Activated CD4-positive, alpha-beta T cell treated with anti-CD3 and anti-CD28 coated beads, Interleukin-2, amount 50 U/mL, for 1 hour (primary cell): Measurements from ENCODE around the gene CDH16.

Experiments
- DNase-seq: peaks from one replicate; pipeline ENCODE4 v3.0.0-alpha.2; 2020

Gene CDH16

DNA sequence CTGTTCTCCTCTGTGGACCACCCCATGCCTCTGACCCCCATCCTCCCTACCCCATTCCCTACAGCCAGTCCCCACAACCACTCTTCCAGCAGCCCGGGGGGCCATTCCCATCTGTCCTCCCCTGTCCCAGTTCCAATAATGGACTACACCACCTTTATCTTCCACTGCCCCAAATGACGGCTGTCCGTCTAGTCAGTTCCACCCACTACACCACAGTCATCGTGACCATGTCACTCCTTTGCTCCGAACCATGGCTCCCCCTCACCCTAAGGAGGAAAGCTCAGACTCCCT is 23.1 kb downstream of the CDH16 start:
- no peak for DNase-seq

DNA sequence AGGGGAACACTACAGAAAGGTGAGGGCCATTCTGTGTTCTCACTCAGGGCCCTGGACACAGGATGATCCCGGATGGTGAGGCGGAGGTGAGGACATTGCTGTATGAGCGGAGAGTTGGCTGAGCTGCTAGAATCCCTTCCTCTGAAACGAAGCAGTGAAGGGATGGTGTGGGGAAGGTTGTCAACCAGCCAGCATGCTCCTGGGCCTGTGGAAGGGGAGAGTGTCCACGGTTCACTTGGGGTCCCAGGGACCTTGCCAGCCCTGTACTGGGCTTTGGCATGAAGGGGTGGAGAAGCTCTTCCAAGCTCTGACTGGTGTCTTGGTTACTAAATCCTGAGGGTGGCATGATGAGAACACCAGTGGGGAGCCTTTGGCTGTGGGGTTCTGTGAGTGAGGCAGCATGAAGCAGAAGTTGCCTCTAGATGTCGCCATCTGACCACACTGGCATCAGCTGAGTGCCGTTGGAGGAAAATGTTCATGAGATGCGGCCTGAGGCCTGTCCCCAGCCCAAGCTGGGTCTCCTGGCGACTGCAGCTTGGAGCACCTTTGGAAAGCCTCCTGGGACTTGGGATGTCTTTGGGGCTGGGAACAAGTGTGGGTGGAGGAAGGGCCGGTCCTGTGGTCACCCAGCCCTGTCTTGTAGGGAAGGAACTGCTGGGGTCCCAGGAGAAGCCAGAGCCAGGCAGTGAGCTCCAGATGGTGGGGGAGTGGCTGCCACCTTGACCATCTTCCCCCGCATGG is 23.6 kb downstream of the CDH16 start:
- DNase-seq: peak; percentile 59

DNA sequence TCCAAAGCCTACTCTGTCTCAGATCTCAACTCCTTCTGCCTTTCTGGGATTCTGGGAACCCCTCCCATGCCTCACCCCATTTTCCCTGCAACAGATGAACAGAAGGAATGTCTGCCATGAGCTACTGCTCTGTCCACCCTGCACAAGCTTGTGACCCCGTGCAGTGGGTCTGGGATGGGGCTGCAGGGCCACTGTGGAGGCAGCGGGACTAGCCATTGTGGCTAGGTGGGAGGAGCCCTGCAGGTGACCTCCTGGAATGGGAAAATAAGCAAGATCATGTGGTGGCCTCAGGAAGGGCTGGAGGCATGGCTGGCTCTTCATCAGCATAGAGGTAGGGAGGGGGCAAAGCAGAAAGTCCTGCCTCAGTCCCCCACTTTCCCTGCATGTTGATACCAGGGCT is 24.6 kb downstream of the CDH16 start:
- no peak for DNase-seq

DNA sequence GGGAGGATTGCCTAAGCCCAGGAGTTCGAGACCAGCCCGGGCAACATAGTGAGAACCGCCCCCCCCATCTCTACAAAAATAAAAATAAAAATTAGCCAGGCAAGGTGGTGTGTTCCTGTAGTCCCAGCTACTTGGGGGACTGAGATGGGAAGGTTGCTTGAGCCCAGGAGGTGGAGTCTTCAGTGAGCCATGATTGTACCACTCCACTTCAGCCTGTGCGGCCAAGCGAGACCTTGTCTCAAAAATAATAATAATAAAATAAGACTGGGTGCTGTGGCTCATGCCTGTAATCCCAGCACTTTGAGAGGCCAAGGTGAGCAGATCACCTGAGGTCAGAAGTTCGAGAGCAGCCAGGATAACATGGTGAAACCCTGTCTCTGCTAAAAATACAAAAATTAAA is 26.9 kb downstream of the CDH16 start:
- no peak for DNase-seq

DNA sequence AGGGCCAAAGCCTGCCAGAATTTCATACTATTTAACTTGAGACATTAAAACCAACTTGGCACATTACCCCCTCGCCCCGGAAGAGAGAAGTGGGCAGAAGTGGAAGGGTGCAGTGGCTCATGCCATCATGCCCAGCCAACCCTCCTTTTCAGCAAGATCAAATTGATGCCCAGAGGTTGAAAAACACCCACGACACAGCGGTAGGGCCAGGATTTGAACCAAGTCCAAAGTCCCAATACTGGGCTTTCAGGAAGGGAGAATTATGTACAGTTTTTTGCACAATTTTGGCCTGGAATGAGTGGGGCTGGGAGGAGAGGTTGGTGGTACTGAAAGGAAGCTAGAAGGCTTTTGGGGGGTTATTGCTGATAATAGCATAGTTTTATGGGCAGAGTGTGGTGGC is 27.3 kb downstream of the CDH16 start:
- no peak for DNase-seq

DNA sequence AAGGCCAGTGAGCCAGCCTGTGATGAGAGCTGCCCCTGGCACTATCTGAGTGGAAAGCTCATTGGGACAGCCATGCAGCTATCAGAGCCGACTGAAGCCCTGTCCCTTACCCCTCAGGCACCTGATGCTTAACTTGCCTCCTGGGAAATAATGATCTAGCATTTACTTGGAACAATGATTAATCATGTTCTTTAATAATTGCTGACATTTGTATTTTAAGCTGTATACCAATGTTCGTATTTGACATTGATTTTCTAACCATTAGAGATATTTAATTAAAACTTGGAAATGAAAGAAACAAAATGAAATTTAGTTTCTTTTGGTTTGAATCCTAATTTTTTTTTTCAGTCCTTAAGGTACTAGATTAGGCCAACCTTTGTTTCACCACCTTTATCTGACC is 27.9 kb downstream of the CDH16 start:
- DNase-seq: no peak

DNA sequence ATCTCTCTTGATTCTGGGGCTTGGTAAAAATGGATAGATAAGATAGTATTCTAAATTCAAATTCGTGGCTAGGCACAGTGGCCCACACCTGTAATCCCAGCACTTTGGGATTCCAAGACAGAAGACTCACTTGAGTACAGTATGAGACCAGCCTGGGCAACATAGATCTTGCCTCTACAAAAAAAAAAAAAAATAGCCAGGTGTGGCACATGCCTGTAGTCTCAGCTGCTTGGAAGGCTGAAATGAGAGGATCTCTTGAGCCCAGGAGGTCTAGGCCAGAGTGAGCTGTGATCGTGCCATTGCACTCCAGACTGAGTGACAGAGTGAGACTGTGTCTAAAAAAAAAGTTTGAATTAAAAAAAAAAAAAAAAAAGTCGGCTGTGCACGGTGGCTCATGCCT is 29.1 kb downstream of the CDH16 start:
- no peak for DNase-seq

DNA sequence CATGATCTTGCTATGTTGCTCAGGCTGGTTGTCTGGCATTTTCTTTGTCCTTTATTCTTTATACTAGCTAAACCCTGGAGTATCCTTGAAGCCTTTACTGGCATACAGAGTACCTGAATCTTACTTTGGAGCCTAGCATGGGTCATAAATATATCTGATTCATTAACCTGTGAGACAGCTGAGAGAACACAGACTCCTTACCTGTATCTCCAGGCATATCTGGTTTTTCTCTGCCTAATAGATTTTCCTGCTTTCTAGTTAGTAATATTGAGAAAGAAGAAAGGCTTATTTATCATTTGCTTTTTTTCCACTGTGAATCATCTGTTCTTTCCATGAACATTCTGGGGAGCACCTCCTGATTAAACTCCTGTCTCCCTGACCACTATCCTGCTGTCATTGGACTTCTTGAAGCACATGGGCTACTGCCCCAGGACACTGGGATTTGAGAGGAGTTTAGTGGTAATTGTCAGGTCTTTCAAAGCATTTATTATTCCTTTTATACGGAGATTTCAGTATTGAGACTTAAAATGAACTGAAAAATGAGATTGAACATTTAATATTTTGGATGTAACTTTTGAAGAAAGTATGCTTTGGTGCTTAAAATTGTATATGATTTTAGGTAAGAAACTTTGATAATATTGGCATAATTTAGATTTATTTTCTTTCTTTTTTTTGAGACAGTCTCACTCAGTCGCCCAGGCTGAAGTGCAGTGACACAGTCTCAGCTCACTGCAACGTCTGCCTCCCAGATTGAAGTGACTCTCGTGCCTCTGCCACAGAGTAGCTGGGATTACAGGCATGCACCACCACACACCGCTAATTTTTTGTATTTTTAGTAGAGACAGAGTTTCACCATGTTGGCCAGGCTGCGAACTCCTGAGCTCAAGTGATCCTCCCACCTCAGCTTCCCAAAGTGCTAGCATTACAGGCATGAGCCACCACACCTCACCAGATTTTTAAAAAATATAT is 29.8 kb downstream of the CDH16 start:
- DNase-seq: no peak

DNA sequence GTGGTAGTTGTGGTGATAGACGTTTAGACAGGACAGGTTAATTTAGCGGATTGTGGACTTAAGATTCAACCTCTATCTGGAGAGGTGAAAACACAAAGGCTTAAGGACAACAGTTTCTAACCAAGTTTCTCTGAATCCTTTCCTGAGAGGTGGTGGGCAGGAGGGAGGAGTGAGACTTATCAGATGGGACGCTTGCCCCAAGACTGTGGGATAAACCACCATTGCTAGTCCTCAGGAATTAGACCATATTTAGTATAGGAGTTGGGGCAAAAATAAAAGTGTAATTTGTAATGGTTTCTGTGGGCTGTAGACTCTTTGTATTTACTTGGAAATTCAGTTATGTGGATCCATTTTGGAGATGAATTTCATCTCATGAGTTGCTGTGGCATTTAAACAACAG is 31.8 kb downstream of the CDH16 start:
- DNase-seq: no peak

DNA sequence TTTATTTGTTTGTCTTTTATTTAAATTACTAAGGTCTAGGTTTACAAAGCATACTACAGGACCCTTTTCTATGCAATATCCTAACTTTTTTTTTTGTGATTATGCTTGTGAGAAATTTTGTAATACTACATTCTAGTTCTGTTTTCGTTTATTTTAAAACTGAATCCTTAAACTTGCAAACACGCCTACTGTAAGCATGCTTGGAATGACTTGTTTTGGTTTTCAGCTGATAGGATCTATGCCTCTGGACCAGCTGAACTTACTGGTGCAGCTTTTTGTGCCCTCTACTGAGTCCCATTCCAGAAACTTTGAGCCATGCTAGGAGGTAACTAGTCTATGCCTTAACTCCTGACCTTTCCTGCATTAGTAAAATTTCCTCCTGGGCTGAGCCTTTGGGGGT is 32.4 kb downstream of the CDH16 start:
- DNase-seq: no peak

DNA sequence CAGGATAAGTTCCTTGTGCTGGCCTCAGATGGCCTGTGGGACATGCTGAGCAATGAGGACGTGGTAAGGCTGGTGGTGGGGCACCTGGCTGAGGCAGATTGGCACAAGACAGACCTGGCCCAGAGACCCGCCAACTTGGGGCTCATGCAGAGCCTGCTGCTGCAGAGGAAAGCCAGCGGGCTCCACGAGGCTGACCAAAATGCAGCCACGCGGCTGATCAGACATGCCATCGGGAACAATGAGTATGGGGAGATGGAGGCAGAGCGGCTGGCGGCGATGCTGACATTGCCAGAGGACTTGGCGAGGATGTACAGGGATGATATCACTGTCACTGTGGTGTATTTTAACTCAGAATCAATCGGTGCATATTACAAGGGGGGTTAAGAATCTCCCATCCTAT is 33.2 kb downstream of the CDH16 start:
- DNase-seq: no peak

DNA sequence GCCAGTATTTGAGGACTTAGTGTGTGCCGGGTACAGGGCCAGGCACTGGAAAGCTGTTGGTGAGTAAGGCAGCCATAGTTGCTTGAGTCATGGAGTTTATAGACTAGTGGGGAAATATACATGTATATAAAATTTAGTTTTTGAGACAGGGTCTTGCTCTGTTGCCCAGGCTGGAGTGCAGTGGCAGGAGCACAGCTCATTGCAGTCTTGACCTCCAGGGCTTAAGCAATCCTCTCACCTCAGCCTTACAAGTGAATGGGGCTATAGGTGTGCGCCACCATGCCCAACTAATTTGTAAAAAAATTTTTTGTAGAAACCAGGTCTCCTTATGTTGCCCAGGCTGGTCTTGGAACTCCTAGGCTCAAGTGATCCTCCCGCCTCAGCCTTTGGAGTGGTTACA is 36.0 kb downstream of the CDH16 start:
- no peak for DNase-seq

DNA sequence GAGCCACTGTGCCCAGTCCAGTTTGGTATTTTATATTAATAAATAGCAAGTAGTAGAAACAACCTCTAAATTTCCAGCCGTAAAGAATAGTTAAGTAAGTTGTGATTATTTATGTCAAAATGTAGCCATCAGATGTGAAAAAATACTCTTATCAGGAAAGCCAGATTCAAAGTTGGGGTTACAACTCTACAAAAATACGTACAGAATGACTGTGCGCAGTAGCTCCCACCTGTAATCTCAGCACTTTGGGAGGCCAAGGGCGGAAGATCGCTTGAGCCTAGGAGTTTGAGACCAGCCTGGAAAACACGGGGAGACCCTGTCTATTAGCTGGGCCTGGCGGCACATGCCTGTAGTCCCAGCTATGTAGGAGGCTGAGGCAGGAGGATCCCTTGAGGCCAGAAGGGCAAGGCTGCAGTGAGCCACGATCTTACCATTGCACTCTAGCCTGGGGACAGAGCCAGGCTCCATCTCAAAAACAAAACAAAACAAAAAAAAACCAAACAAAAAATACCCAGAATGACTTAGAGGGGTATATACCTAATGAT is 36.6 kb downstream of the CDH16 start:
- no peak for DNase-seq

DNA sequence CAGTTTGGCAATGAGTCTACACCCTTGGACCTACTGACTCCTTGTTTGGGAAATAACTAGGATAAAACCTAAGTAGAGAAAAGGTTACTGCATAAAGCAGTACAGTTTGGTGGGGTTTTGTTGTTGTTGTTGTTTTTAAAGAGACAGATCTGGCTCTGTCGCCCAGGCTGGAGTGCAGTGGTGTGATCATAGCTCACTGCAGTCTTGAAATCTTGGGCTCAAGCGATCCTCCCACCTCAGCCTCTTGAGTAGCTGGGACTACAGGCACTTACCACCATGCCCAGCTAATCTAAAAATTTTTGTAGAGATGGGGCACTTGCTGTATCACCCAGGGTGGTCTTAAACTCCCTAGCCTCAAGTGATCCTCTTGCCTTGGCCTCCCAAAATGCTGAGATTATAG is 37.1 kb downstream of the CDH16 start:
- no peak for DNase-seq

DNA sequence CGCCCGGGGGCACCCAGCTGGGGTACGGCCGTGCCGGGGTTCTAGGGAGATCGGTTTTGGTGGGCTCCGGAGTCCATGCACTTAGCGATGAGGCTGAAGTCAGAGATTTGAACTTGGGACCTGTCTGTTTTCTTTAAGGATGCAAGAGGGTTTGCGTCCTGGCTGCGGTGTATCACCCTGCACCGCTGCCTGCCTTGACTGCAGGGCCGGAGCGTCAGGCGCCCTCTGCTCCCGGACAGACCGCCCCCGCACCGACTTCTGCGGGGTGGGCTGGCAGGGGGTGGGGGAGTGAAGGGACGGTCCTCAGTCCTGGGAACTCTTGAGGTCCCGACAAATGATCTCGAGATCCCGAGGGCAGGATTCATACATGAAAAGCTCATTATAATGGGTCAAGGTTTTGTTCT is 37.7 kb downstream of the CDH16 start:
- no peak for DNase-seq

DNA sequence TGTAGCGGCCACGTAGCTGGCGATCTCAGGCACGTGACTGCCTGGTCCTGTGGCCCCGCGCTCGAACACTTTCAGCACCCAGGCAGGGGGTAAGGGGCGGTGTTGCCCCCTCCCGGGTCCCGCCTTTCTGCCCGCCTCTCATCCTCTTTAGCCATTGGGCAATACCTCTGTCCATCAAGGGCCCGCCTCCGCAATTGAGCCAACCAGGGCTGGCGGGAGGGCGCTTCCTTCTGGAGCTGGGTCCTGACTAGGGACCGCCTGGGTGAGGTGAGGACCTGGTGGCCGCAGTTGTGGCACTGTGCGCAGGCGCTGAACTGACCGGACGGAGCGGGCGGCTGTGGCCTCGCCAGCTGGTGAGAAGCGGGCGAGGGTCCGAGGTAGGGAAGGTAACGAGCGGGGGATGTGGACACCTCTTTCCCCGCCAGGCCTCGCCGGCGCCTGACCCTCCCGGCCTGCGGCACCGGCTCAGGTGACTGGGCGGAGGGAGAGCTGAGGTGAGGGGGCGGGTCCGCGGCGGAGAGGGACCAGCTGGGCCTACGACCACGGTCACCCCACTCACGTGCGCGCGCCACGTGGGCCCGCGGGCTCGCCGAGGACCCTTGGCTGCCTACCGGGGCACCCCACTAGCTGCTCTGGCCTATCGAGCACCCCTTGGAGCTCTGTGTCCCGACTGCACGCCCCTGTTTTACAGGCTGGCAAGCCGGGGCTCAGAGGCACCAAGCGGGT is 38.2 kb downstream of the CDH16 start, which contains the start of gene PDP2:
Gene PDP2 (plus strand): TSS at position 228 of the 726 bp plus-strand sequence. CDS start 3,770 bp downstream, outside the sequence.
- peak; percentile 85 for DNase-seq

DNA sequence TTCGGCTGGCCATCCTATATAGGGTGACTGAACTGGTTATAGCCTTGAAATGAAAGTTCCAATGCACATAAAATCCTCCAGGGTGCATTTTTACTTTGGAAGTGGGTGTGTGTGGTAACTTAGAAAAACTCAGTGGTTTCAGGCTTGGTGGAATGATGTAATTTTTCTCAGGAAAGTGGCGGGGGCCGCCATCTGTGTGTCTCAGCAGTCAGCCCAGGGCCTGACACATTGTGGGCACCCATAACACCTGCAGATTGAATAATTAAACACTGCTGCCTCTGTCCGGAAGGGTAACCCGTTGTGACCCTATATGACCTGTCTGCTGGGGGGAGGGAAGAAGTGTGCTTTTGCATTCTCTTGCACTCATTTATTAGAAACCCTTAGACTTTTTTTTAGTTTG is 40.6 kb downstream of the CDH16 start:
- DNase-seq: no peak

DNA sequence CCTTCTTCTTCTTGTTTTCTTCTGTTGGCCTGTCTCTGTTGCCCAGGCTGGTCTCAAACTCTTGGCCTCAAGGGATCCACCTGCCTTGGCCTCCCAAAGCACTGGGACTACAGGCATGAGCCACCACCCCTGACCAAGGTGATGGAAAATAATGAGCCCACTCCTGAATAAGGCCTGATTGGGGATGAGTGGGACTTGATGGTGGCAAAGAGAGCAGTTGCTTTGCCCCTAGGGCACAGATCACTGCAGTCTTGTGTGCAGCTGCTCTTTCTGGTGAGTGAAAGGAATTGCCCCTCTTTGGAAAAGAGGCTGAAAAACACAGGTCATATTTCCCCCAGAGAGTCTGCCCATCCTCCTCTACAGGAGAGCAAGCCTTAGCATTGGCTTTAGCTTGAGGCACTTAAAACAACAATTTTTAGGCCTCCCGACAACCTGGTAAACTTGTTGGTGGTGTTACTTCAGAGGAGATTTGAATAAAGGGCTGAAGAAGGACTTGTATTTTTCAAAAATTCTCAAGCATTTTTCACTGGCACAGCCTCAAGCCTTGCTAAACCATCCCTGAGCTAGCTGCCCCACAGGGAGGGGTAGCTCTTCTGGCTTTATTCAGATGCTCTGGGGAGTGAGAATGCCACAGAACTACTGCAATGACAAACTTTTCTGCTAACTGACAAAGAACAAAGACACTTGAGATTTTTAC is 44.5 kb downstream of the CDH16 start:
- no peak for DNase-seq

DNA sequence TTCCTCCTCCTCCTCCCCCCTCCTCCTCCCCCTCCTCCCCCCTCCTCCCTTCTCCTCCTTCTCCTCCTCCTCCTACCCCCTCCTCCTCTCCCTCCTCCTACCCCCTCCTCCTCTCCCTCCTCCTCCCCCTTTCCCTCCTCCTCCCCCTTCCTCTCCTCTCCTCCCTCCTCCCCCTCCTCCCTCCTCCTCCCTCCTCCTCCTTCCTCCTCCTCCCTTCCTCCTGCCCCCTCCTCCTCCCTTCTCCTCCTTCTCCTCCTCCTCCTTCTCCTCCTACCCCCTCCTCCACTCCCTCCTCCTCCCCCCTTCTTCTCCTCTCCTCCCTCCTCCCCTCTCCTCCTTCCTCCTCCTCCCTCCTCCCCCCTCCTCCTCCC is 45.0 kb downstream of the CDH16 start:
- no peak for DNase-seq

DNA sequence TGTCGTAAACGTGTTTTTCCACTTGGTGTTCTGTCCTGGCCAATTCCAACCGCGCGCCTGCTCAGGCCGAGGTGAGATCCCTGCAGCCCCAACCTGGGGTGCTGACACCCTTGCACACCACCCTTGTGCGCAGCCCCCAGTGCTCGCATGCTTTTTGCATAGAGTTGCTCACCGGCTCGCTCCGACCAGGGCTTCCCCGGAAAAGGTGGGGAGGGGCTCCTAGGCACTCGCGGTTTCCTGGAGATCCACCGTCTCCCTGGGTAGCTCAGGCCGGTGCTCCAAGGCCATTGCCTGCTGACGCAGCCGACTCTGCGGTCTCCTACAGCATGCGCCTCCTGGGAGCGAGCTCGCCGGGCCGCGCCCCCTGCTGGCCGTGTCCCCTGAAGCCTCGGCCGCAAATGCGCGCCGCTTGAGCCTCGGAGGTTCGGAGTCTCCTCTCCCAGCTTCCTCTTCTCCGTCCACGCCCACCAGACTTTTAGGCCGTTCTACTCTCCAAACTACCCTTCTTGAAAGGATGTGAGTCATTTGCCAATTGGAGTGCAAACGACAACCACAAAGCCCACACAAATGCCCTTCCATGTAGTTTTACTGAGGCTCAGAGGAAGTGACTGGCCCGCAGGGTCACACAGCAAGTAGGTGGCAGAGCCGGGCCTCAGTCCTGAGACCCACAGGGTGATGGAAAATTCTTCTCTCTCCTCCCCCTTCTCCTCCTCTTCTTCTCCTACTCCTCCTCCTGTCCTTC is 45.6 kb downstream of the CDH16 start:
- peak; percentile 84 for DNase-seq

DNA sequence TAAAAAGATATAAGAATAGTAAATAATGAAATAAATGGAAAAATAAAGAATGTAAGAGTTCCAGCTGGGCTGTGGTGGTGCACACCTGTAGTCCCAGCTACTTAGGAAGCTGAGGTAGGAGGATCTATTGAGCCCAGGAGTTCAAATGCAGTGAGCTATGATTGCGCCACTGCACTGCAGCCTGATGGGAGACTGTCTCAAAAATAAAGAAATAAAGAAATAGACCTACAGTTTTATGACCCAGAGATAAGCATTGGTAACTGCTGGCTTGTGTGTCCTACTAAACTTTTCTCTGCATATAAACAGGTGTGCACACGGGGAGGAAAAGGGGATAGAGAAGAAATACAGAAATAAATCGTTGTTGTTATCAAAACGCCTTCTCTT is 46.1 kb downstream of the CDH16 start:
- DNase-seq: no peak

DNA sequence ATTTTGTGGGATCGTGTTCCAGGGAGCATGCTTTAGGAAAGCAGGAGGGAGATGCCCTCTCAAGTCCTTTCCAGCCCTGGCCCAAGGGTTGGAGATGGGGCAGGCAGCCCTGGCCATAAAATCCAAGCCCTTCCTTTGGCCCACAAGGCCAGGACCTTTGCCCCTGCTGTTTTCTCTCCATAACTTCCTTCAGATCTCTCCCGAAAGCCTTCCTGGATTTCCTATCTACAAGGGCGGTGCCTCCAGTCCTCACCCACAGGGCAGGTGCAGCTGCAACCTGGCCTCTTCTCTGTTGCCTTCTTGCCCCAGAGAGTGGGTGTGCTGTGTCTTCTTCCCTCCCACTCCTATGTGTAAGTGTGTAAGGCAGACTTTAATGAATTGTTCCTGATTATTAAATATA is 46.8 kb downstream of the CDH16 start:
- DNase-seq: no peak
